Hepatocyte (in vitro differentiated cells): ENCODE results near the gene IL13. TPM values are rescaled to one million over a fixed set of nuclear protein-coding genes. Genes with fewer than 3 reads are reported as not detected.

ENCODE experiments used
- DNase-seq: peaks from one replicate; pipeline ENCODE4 v3.0.0-alpha.2; 2016; ENCODE audit warnings: low spot score
- H2AFZ ChIP-seq: fragments of 200-600 bp; sonication (generic); 2 replicates; pipeline ENCODE4 v1.6.0; 2016; ENCODE audit warnings: antibody characterized with exemption, mild to moderate bottlenecking
- H3K27ac ChIP-seq: fragments of 200-600 bp; sonication (generic); 2 replicates; pipeline ENCODE4 v1.5.1; 2016; ENCODE audit warnings: mild to moderate bottlenecking
- H3K27me3 ChIP-seq: fragments of 200-600 bp; sonication (generic); 2 replicates; pipeline ENCODE4 v1.6.1; 2016
- H3K36me3 ChIP-seq: fragments of 200-600 bp; sonication (generic); replicated peaks from 2 replicates; pipeline ENCODE4 v1.5.1; 2016; ENCODE audit warnings: low read depth; ENCODE audit not compliant: insufficient read depth
- H3K4me1 ChIP-seq: fragments of 200-600 bp; sonication (generic); 2 replicates; pipeline ENCODE4 v1.5.1; 2016; ENCODE audit warnings: mild to moderate bottlenecking, moderate library complexity; ENCODE audit not compliant: insufficient read depth
- H3K4me2 ChIP-seq: fragments of 200-600 bp; sonication (generic); 2 replicates; pipeline ENCODE4 v1.6.0; 2016
- H3K4me3 ChIP-seq: fragments of 200-600 bp; sonication (generic); 2 replicates; pipeline ENCODE4 v1.5.1; 2016; ENCODE audit warnings: mild to moderate bottlenecking
- H3K79me2 ChIP-seq: fragments of 200-600 bp; sonication (generic); 2 replicates; pipeline ENCODE4 v1.6.0; 2017; ENCODE audit warnings: mild to moderate bottlenecking
- H3K9me2 ChIP-seq: fragments of 200-600 bp; sonication (generic); replicated peaks from 2 replicates; pipeline ENCODE4 v1.6.0; 2017; ENCODE audit warnings: mild to moderate bottlenecking; ENCODE audit not compliant: insufficient read depth
- H3K9me3 ChIP-seq: fragments of 200-600 bp; sonication (generic); 2 replicates; pipeline ENCODE4 v1.5.1; 2016; ENCODE audit warnings: low read depth, mild to moderate bottlenecking
- H4K20me1 ChIP-seq: fragments of 200-600 bp; sonication (generic); 2 replicates; pipeline ENCODE4 v1.6.0; 2016; ENCODE audit warnings: mild to moderate bottlenecking; ENCODE audit not compliant: insufficient read depth, poor library complexity, severe bottlenecking
- CTCF ChIP-seq: fragments of 200-600 bp; sonication (generic); IDR thresholded peaks from 2 replicates; pipeline ENCODE4 v1.5.1; 2016; ENCODE audit warnings: antibody characterized with exemption, mild to moderate bottlenecking; ENCODE audit not compliant: poor library complexity
- EZH2 ChIP-seq: fragments of 200-600 bp; sonication (generic); IDR thresholded peaks from 2 replicates; pipeline ENCODE4 v1.6.1; 2016; ENCODE audit warnings: antibody characterized with exemption, mild to moderate bottlenecking, borderline replicate concordance
- EZH2phosphoT487 ChIP-seq: fragments of 200-600 bp; sonication (generic); IDR thresholded peaks from one replicate; pipeline ENCODE4 v1.6.1; 2018; ENCODE audit warnings: antibody characterized with exemption, mild to moderate bottlenecking, low read depth, moderate library complexity; ENCODE audit not compliant: unreplicated experiment, severe bottlenecking
- WGBS: methylation state at CpG from one replicate; pipeline ENCODE4 v1.1.6; 2016; ENCODE audit warnings: low lambda C conversion rate; ENCODE audit errors: missing lambda C conversion rate; 5-methylcytosine and 5-hydroxymethylcytosine counted together
- polyA plus RNA-seq: library from polyadenylated mRNA; unstranded; fragments of >200 nt; fragmentation: Nextera tagmentation; extraction: Ambion mirVana; gene quantifications from 2 replicates; pipeline ENCODE4 v1.2.1, GENCODE V29; 2016
- total RNA-seq: library from RNA; depleted of rRNA; stranded (reverse); fragments of >200 nt; gene quantifications from 2 replicates; pipeline ENCODE4 v1.2.3, GENCODE V29; 2014

IL13 gene
- total and polyA plus RNA-seq, 2 experiments from 2014 or later = not detected

- H3K27me3 ChIP-seq = no peaks in the 10 kb centered on the region
- peaks cover 5% of the 10 kb centered on the region for H3K4me1 ChIP-seq
- WGBS = 85% methylated on average over 14 of the region's 16 CpGs
- H3K36me3 ChIP-seq = no peaks in the 10 kb centered on the region
- no peak for DNase-seq
- H3K4me2 ChIP-seq = no peak overlapping the region
- TF ChIP-seq EZH2phosphoT487 (no peak), EZH2 (no peak), CTCF (no peak)
- H3K9me3 ChIP-seq = no peaks in the 10 kb centered on the region
- H3K27ac ChIP-seq = no peak overlapping the region
- no peak overlapping the region for H2AFZ ChIP-seq
- H4K20me1 ChIP-seq = no peaks in the 10 kb centered on the region
- H3K4me3 ChIP-seq = no peak overlapping the region
- H3K79me2 ChIP-seq = no peaks in the 10 kb centered on the region
- H3K9me2 ChIP-seq = no peaks in the 10 kb centered on the region
These were observed 12.3 kb downstream of the IL13 start for GRCh38 chr5:132669966-132670882.

GRCh38 chr5:132671000-132671399 lies 13.0 kb downstream of the IL13 start:
- WGBS = 98% methylated on average over 3 of the region's 3 CpGs
- no peaks in the 10 kb centered on the region for H3K36me3 ChIP-seq
- no peak overlapping the region for H3K4me3 ChIP-seq
- no peak overlapping the region for H2AFZ ChIP-seq
- DNase-seq = no peak
- peaks cover 5% of the 10 kb centered on the region for H3K4me1 ChIP-seq
- H3K27me3 ChIP-seq = no peaks in the 10 kb centered on the region
- no peaks in the 10 kb centered on the region for H4K20me1 ChIP-seq
- TF ChIP-seq EZH2phosphoT487 (no peak), CTCF (no peak), EZH2 (no peak)
- H3K9me2 ChIP-seq = no peaks in the 10 kb centered on the region
- no peaks in the 10 kb centered on the region for H3K79me2 ChIP-seq
- H3K4me2 ChIP-seq = no peak overlapping the region
- H3K27ac ChIP-seq = no peak overlapping the region
- H3K9me3 ChIP-seq = no peaks in the 10 kb centered on the region

GRCh38 chr5:132673488-132673887 lies 15.5 kb downstream of the IL13 start:
- Histone ChIP-seq H3K27ac (no peak overlapping the region), H3K9me2 (no peaks in the 10 kb centered on the region), H2AFZ (no peak overlapping the region), H3K79me2 (no peaks in the 10 kb centered on the region), H3K4me2 (no peak overlapping the region), H3K4me1 (peaks cover 6% of the 10 kb centered on the region), H3K9me3 (no peaks in the 10 kb centered on the region), H3K36me3 (no peaks in the 10 kb centered on the region), H3K27me3 (no peaks in the 10 kb centered on the region), H3K4me3 (no peak overlapping the region), H4K20me1 (no peaks in the 10 kb centered on the region)
- TF ChIP-seq EZH2 = no peak
- TF ChIP-seq CTCF = no peak
- no peak for TF ChIP-seq EZH2phosphoT487
- WGBS = 88% methylated on average over 1 of the region's 1 CpG
- DNase-seq = no peak
